Neural progenitor cell (in vitro differentiated cells): ENCODE data around the gene ZNF500.

Experiments used
- EZH2 ChIP-seq: fragments of 200-600 bp; sonication (generic); IDR thresholded peaks from 2 replicates; pipeline ENCODE4 v1.6.1; 2017; ENCODE audit warnings: antibody characterized with exemption, mild to moderate bottlenecking, moderate library complexity
- TF ChIP-seq, protein P1 (sequence below): fragments of 200-600 bp; sonication (generic); IDR thresholded peaks from 2 replicates; pipeline ENCODE4 v1.5.1; 2017; ENCODE audit warnings: antibody characterized with exemption, mild to moderate bottlenecking

DNA sequence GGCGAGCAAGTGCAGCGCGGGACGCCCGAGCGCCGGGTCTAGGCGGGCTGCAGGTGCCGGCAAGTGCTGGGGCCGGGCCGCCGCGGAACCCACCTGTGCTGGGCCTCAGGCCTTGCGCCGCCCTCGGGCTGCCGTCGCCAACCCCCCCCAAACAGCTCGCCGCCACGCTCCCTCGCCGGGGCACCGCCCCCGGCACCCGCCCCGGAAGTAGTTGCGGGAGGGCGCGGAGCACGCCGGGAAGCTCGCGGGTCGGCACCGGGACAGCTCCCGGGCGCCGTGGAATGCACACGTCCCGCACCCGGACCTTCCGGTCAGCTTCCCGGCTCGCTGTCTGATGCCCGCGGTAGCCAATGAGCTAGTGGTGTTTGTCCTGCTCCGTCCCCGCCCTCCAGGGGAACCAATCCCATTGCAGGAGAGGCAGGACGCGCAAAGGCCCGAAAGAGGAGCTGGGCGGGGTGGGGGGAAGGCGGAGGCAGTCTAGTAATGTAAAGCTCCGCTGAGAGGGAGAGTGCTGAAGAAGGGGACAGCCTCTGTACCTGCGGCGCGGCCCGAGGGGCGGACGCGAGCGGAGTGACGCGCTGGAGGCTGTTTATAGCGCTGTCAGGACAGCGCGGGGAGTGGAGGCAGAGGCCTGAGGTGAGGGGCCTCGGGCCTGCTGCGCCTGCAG lies 32.8 kb downstream of the ZNF500 start, which contains the start of the genes ANKS3 and DNAAF8:
- TF ChIP-seq EZH2: peak; percentile 45
- TF ChIP-seq, protein P1, sequence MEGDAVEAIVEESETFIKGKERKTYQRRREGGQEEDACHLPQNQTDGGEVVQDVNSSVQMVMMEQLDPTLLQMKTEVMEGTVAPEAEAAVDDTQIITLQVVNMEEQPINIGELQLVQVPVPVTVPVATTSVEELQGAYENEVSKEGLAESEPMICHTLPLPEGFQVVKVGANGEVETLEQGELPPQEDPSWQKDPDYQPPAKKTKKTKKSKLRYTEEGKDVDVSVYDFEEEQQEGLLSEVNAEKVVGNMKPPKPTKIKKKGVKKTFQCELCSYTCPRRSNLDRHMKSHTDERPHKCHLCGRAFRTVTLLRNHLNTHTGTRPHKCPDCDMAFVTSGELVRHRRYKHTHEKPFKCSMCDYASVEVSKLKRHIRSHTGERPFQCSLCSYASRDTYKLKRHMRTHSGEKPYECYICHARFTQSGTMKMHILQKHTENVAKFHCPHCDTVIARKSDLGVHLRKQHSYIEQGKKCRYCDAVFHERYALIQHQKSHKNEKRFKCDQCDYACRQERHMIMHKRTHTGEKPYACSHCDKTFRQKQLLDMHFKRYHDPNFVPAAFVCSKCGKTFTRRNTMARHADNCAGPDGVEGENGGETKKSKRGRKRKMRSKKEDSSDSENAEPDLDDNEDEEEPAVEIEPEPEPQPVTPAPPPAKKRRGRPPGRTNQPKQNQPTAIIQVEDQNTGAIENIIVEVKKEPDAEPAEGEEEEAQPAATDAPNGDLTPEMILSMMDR: no peak
